Measurements from ENCODE around the gene ODC1.

The ODC1 gene

GRCh38 chr2:10454505-10454904 is 6.4 kb upstream of the ODC1 start:
- Histone ChIP-seq H3K27ac (no peak overlapping the region), H3K9me3 (no peaks in the 10 kb centered on the region), H3K4me3 (ENCODE audit: low read depth in 1 of 2, low read length in 1 of 2) (no peak overlapping the region), H3K4me1 (ENCODE audit: control insufficient read depth in 1 of 2, insufficient read depth in 1 of 2, low read depth in 1 of 2, low read length in 1 of 2) (peaks cover 2 to 4% of the 10 kb centered on the region in 2 experiments), H3K36me3 (no peaks in the 10 kb centered on the region), H3K27me3 (peaks cover 10% of the 10 kb centered on the region)
- TF ChIP-seq, protein P1, sequence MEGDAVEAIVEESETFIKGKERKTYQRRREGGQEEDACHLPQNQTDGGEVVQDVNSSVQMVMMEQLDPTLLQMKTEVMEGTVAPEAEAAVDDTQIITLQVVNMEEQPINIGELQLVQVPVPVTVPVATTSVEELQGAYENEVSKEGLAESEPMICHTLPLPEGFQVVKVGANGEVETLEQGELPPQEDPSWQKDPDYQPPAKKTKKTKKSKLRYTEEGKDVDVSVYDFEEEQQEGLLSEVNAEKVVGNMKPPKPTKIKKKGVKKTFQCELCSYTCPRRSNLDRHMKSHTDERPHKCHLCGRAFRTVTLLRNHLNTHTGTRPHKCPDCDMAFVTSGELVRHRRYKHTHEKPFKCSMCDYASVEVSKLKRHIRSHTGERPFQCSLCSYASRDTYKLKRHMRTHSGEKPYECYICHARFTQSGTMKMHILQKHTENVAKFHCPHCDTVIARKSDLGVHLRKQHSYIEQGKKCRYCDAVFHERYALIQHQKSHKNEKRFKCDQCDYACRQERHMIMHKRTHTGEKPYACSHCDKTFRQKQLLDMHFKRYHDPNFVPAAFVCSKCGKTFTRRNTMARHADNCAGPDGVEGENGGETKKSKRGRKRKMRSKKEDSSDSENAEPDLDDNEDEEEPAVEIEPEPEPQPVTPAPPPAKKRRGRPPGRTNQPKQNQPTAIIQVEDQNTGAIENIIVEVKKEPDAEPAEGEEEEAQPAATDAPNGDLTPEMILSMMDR (IDR thresholded peaks at IDR 0.05) = no peak

- H3K27me3 ChIP-seq = peaks cover 4% of the 10 kb centered on the region
- H3K4me1 ChIP-seq (ENCODE audit: control insufficient read depth in 1 of 2, insufficient read depth in 1 of 2, low read depth in 1 of 2, low read length in 1 of 2) = peaks cover 8 to 10% of the 10 kb centered on the region in 2 experiments
- H3K4me3 ChIP-seq (ENCODE audit: low read depth in 1 of 2, low read length in 1 of 2) = no peak overlapping the region
- no peak overlapping the region for H3K27ac ChIP-seq
- TF ChIP-seq, protein P1 (IDR thresholded peaks at IDR 0.05) = no peak
- no peaks in the 10 kb centered on the region for H3K36me3 ChIP-seq
- no peaks in the 10 kb centered on the region for H3K9me3 ChIP-seq
These were observed 5.8 kb upstream of the ODC1 start for GRCh38 chr2:10453905-10454298.

GRCh38 chr2:10452956-10453904 is 5.1 kb upstream of the ODC1 start:
- Histone ChIP-seq H3K27me3 (peaks cover 2% of the 10 kb centered on the region), H3K9me3 (no peaks in the 10 kb centered on the region), H3K4me3 (ENCODE audit: low read depth in 1 of 2, low read length in 1 of 2) (no peak overlapping the region), H3K36me3 (no peaks in the 10 kb centered on the region), H3K4me1 (ENCODE audit: control insufficient read depth in 1 of 2, insufficient read depth in 1 of 2, low read depth in 1 of 2, low read length in 1 of 2) (peaks cover 11 to 13% of the 10 kb centered on the region in 2 experiments), H3K27ac (no peak overlapping the region)
- TF ChIP-seq, protein P1 (IDR thresholded peaks at IDR 0.05) = no peak

GRCh38 chr2:10452312-10452711 is 4.2 kb upstream of the ODC1 start:
- H3K36me3 ChIP-seq = no peaks in the 10 kb centered on the region
- H3K4me3 ChIP-seq (ENCODE audit: low read depth in 1 of 2, low read length in 1 of 2) = no peak overlapping the region
- no peaks in the 10 kb centered on the region for H3K27me3 ChIP-seq
- no peaks in the 10 kb centered on the region for H3K9me3 ChIP-seq
- H3K27ac ChIP-seq = no peak overlapping the region
- TF ChIP-seq, protein P1 (IDR thresholded peaks at IDR 0.05) = no peak
- H3K4me1 ChIP-seq (ENCODE audit: control insufficient read depth in 1 of 2, insufficient read depth in 1 of 2, low read depth in 1 of 2, low read length in 1 of 2) = peaks cover 17% of the 10 kb centered on the region in 2 experiments

- Histone ChIP-seq H3K36me3 (no peaks in the 10 kb centered on the region), H3K27ac (no peak overlapping the region), H3K4me3 (ENCODE audit: low read depth in 1 of 2, low read length in 1 of 2) (no peak overlapping the region), H3K27me3 (no peaks in the 10 kb centered on the region), H3K9me3 (no peaks in the 10 kb centered on the region), H3K4me1 (ENCODE audit: control insufficient read depth in 1 of 2, insufficient read depth in 1 of 2, low read depth in 1 of 2, low read length in 1 of 2) (peaks cover 20 to 22% of the 10 kb centered on the region in 2 experiments)
- TF ChIP-seq, protein P1 (IDR thresholded peaks at IDR 0.05) = no peak
These were observed 3.7 kb upstream of the ODC1 start for GRCh38 chr2:10451819-10452218.
